Chondrocyte (in vitro differentiated cells): ENCODE measurements around the gene U2AF2. TPM values are rescaled to one million over a fixed set of nuclear protein-coding genes. Genes with fewer than 3 reads are reported as not detected.
"Not testable (repeated sequence)": the region's sequence is repeated elsewhere in the genome, so short reads cannot be mapped to it uniquely, and the experiment has no call there.

Experiments
- DNase-seq: peaks from one replicate; pipeline ENCODE4 v3.0.0; 2021; ENCODE audit warnings: mixed read lengths, low spot score
- H3K27ac Mint-ChIP-seq: one replicate; pipeline ENCODE4 v1.8.0; 2021; ENCODE audit warnings: mild to moderate bottlenecking, moderate library complexity, mixed read lengths; ENCODE audit not compliant: unreplicated experiment
- H3K27me3 Mint-ChIP-seq: 2 replicates; pipeline ENCODE4 v1.8.0; 2021; ENCODE audit warnings: low read depth, mixed read lengths
- H3K36me3 Mint-ChIP-seq: 2 replicates; pipeline ENCODE4 v1.8.0; 2021; ENCODE audit warnings: low read depth, mixed read lengths
- H3K4me1 Mint-ChIP-seq: 2 replicates; pipeline ENCODE4 v1.8.0; 2021; ENCODE audit warnings: low read depth, mild to moderate bottlenecking, mixed read lengths
- H3K4me3 Mint-ChIP-seq: one replicate; pipeline ENCODE4 v1.8.0; 2021; ENCODE audit warnings: mild to moderate bottlenecking, moderate library complexity, mixed read lengths; ENCODE audit not compliant: unreplicated experiment
- H3K9me3 Mint-ChIP-seq: 2 replicates; pipeline ENCODE4 v1.8.0; 2021; ENCODE audit warnings: low read depth, mixed read lengths
- total RNA-seq: library from RNA; stranded (reverse); gene quantifications from 3 replicates; pipeline ENCODE4 v1.2.1, GENCODE V29; 2021
- TF ChIP-seq, protein P1 (sequence below): fragments of 200-600 bp; sonication (generic); IDR thresholded peaks from 2 replicates; pipeline ENCODE4 v1.5.0; 2021; ENCODE audit warnings: antibody characterized with exemption, mild to moderate bottlenecking, moderate library complexity

The U2AF2 gene
- total RNA-seq, 1 donor from 2014 or later: 129 TPM

GRCh38 chr19:55716531-55716930 lies 61.7 kb downstream of the U2AF2 start:
- DNase-seq: no peak
- H3K36me3 Mint-ChIP-seq: no peaks in the 10 kb centered on the region
- H3K27me3 Mint-ChIP-seq: peaks cover 4% of the 10 kb centered on the region
- peaks cover 23% of the 10 kb centered on the region for H3K9me3 Mint-ChIP-seq
- TF ChIP-seq, protein P1, sequence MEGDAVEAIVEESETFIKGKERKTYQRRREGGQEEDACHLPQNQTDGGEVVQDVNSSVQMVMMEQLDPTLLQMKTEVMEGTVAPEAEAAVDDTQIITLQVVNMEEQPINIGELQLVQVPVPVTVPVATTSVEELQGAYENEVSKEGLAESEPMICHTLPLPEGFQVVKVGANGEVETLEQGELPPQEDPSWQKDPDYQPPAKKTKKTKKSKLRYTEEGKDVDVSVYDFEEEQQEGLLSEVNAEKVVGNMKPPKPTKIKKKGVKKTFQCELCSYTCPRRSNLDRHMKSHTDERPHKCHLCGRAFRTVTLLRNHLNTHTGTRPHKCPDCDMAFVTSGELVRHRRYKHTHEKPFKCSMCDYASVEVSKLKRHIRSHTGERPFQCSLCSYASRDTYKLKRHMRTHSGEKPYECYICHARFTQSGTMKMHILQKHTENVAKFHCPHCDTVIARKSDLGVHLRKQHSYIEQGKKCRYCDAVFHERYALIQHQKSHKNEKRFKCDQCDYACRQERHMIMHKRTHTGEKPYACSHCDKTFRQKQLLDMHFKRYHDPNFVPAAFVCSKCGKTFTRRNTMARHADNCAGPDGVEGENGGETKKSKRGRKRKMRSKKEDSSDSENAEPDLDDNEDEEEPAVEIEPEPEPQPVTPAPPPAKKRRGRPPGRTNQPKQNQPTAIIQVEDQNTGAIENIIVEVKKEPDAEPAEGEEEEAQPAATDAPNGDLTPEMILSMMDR: no peak
- no peaks in the 10 kb centered on the region for H3K4me1 Mint-ChIP-seq
- H3K4me3 Mint-ChIP-seq: no peak overlapping the region
- H3K27ac Mint-ChIP-seq: no peak overlapping the region

GRCh38 chr19:55717251-55717650 lies 62.4 kb downstream of the U2AF2 start:
- peaks cover 27% of the 10 kb centered on the region for H3K9me3 Mint-ChIP-seq

DNA sequence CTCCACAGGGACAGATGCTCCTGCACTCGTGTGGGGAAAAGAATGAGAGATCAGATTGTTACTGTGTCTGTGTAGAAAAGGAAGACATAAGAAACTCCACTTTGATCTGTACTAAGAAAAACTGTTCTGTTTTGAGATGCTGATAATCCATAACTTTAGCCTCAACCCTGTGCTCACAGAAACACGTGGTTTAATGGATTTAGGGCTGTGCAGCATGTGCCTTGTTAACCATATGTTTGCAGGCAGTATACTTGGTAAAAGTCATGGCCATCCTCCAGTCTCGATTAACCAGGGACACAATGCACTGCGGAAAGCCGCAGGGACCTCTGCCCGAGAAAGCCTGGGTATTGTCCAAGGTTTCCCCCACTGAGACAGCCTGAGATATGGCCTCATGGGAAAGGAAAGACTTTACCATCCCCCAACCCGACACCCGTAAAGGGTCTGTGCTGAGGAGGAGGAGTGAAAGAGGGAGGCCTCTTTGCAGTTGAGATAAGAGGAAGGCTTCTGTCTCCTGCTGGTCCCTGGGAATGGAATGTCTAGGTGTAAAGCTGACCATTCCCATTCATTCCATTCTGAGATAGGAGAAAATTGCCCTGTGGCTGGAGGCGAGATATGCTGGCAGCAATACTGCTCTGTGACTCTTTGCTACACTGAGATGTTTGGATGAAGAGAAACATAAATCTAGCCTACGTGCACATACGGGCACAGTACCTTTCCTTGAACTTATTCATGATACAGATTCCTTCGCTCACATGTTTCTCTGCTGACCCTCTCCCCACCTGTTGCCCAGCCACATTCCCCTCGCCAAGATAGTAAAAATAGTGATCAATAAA lies 63.3 kb downstream of the U2AF2 start:
- not testable (repeated sequence) for H3K4me1 Mint-ChIP-seq, H3K4me3 Mint-ChIP-seq
- peaks cover 26% of the 10 kb centered on the region for H3K9me3 Mint-ChIP-seq

More at GRCh38 chr19:55717251-55717650, 62.4 kb downstream of the U2AF2 start:
- DNase-seq: no peak
- Mint-ChIP-seq H3K4me3 (no peak overlapping the region), H3K27ac (no peak overlapping the region), H3K27me3 (peaks cover 4% of the 10 kb centered on the region), H3K36me3 (no peaks in the 10 kb centered on the region), H3K4me1 (no peaks in the 10 kb centered on the region)
- TF ChIP-seq, protein P1: no peak

GRCh38 chr19:55720214-55720746 lies 65.4 kb downstream of the U2AF2 start:
- Mint-ChIP-seq H3K4me3 (no peak overlapping the region), H3K27ac (no peak overlapping the region), H3K27me3 (peaks cover 4% of the 10 kb centered on the region), H3K36me3 (no peaks in the 10 kb centered on the region), H3K9me3 (peaks cover 26% of the 10 kb centered on the region), H3K4me1 (peaks cover 7% of the 10 kb centered on the region)
- TF ChIP-seq, protein P1: no peak
- no peak for DNase-seq

More for the DNA sequence above, 63.3 kb downstream of the U2AF2 start:
- not testable (repeated sequence) for H3K36me3 Mint-ChIP-seq, DNase-seq, H3K27ac Mint-ChIP-seq, H3K27me3 Mint-ChIP-seq

GRCh38 chr19:55720801-55721200 lies 66.0 kb downstream of the U2AF2 start:
- Mint-ChIP-seq H3K36me3 (no peaks in the 10 kb centered on the region), H3K27ac (no peak overlapping the region), H3K4me1 (peaks cover 7% of the 10 kb centered on the region), H3K9me3 (peaks cover 26% of the 10 kb centered on the region), H3K27me3 (peaks cover 4% of the 10 kb centered on the region), H3K4me3 (no peak overlapping the region)
- TF ChIP-seq, protein P1: no peak
- DNase-seq: no peak
